ENCODE data around the gene TFCP2L1. TPM values are rescaled to one million over a fixed set of nuclear protein-coding genes. Genes with fewer than 3 reads are reported as not detected.

The TFCP2L1 gene
- total RNA-seq, 1 donor from 2014 or later, result 0.02 TPM

DNA sequence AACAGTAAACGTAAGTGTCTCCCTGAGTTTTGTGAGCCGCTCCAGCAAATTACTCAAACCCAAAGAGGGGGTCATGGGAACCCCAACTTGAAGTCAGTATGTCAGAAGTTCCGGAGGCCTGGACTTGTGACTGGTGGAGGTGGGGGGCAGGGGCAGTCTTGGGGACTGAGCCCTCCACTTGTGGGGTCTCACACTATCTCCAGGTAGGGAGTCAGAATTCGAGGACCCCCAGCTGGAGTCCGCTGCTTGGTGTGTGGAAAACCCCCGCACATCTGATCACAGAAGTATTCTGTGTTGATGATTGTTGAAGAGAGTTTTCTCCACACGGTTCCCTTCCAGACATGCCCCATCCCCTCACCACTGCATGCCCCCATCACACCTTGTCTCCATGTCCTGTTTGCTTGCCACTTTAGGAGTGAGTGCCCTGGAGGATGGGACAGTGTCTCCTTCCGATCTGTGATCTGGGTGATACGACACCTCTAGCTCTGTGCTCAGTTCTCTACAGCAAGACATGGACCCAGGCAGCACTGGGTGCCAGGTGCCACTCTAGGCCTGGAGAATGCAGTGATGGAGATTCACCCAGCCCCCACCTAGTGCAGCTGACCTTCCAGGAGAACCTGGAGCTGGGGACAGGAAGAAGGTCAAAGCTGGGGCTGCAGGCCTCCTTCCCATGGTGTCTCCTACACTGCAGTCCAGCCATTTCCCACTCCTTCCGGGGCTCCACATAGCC lies 85.6 kb downstream of the TFCP2L1 start:
- H3K4me1 Mint-ChIP-seq (ENCODE audit: low read depth), result peaks cover 15% of the 10 kb centered on the region
- H3K9me3 Mint-ChIP-seq (ENCODE audit: low read depth), result no peaks in the 10 kb centered on the region
- no peak for DNase-seq (ENCODE audit: low spot score)
- no peaks in the 10 kb centered on the region for H3K36me3 Mint-ChIP-seq (ENCODE audit: low read depth)
- H3K27ac Mint-ChIP-seq (ENCODE audit: unreplicated experiment), result peak overlapping the region; percentile 46
- H3K4me3 Mint-ChIP-seq (ENCODE audit: unreplicated experiment), result no peak overlapping the region
- TF ChIP-seq, protein P1, sequence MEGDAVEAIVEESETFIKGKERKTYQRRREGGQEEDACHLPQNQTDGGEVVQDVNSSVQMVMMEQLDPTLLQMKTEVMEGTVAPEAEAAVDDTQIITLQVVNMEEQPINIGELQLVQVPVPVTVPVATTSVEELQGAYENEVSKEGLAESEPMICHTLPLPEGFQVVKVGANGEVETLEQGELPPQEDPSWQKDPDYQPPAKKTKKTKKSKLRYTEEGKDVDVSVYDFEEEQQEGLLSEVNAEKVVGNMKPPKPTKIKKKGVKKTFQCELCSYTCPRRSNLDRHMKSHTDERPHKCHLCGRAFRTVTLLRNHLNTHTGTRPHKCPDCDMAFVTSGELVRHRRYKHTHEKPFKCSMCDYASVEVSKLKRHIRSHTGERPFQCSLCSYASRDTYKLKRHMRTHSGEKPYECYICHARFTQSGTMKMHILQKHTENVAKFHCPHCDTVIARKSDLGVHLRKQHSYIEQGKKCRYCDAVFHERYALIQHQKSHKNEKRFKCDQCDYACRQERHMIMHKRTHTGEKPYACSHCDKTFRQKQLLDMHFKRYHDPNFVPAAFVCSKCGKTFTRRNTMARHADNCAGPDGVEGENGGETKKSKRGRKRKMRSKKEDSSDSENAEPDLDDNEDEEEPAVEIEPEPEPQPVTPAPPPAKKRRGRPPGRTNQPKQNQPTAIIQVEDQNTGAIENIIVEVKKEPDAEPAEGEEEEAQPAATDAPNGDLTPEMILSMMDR (IDR thresholded peaks at IDR 0.05), result no peak
- H3K27me3 Mint-ChIP-seq (ENCODE audit: low read depth), result no peaks in the 10 kb centered on the region

DNA sequence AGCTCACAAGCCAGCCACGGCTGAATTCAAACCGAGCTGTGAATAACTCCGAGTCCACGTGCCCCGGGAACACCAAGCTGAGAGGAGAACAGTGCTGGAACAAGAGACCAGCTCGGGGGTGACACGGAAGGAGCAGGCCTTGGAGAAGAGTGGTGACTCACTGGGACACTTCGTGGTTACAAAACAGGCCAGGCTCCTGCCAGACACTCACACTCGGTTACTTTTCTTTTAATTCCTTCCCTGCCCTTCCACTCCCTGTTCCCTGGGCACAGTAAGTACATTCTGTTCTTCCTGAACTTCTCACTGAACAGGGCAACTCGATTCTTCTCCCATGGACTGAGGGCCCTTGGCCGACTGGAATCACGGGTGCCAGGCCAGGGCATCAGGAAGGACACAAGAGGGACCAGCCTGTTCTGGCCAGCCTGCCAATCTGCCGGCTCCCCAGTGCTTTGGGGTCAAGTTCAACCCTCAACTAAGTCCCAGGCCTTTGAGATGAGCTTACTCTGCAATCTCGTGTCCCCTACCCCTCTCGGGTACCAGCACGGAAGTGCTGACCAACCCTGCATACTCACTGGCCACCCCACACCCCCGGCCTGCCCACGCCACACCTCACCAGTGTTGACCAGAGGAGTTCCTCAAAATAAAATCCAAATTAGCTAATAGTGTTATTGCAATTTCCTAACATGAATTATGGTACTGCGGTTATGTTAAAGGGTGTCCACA lies 87.5 kb downstream of the TFCP2L1 start:
- peaks cover 4% of the 10 kb centered on the region for H3K27me3 Mint-ChIP-seq (ENCODE audit: low read depth)
- peaks cover 15% of the 10 kb centered on the region for H3K4me1 Mint-ChIP-seq (ENCODE audit: low read depth)
- peak; percentile 80 for DNase-seq (ENCODE audit: low spot score)
- H3K36me3 Mint-ChIP-seq (ENCODE audit: low read depth), result no peaks in the 10 kb centered on the region
- H3K9me3 Mint-ChIP-seq (ENCODE audit: low read depth), result no peaks in the 10 kb centered on the region
- TF ChIP-seq, protein P1 (IDR thresholded peaks at IDR 0.05), result no peak
- no peak overlapping the region for H3K4me3 Mint-ChIP-seq (ENCODE audit: unreplicated experiment)
- peak overlapping the region; percentile 99 for H3K27ac Mint-ChIP-seq (ENCODE audit: unreplicated experiment)

DNA sequence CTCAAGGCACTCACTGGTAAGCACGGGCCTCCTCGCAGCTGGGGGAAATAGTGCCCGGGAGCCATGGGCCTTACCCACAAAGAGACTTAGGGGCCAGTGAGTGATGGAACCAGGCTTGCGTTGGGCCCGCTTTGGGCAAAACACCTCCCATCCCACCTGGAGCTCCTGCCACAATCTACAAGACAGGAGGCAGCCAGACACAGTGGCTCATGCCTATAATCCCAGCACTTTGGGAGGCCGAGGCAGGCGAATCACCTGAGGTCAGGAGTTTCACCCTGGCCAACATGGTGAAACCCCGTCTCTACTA lies 88.2 kb downstream of the TFCP2L1 start:
- Mint-ChIP-seq H3K36me3 (ENCODE audit: low read depth) (no peaks in the 10 kb centered on the region), H3K27ac (ENCODE audit: unreplicated experiment) (peak overlapping the region; percentile 99), H3K4me3 (ENCODE audit: unreplicated experiment) (no peak overlapping the region), H3K4me1 (ENCODE audit: low read depth) (peaks cover 15% of the 10 kb centered on the region), H3K9me3 (ENCODE audit: low read depth) (no peaks in the 10 kb centered on the region), H3K27me3 (ENCODE audit: low read depth) (peaks cover 8% of the 10 kb centered on the region)
- no peak for DNase-seq (ENCODE audit: low spot score)
- TF ChIP-seq, protein P1 (IDR thresholded peaks at IDR 0.05), result no peak

DNA sequence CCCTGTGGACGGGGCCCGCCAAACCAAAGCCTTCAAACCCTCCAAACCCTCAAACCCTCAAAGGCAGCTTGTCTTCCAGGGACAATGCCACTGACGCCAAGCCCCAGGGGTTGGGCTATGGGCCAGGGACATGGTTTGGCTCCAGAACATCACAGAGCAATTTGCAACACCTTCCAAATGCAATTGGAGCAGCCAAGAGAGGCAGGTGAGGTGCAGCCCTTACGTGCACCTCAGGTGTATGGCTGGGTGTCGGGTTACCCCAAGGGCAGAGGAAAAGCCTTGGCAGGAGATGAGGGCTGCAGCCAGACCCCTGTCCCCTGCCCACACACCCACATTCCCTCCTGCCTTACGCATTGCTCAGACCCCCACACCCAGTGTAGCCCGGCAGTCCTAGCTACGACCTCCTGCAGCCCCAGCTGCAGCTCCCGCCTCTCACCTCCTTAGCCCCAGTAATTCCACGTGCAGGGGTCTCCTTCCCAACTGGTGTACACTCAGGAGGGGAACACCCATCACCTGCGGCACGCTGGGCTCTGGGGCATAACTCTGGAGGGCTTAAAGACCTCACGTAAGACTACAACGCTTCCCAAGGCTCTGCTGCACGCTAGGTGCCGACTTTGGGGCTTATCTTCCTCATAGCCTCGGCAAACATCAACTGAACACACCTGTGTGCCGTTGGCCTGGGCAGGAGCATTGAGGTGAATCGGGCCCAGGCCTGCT lies 88.7 kb downstream of the TFCP2L1 start:
- Mint-ChIP-seq H3K4me3 (ENCODE audit: unreplicated experiment) (no peak overlapping the region), H3K4me1 (ENCODE audit: low read depth) (peaks cover 17% of the 10 kb centered on the region), H3K27ac (ENCODE audit: unreplicated experiment) (no peak overlapping the region), H3K9me3 (ENCODE audit: low read depth) (no peaks in the 10 kb centered on the region), H3K36me3 (ENCODE audit: low read depth) (no peaks in the 10 kb centered on the region), H3K27me3 (ENCODE audit: low read depth) (peaks cover 8% of the 10 kb centered on the region)
- DNase-seq (ENCODE audit: low spot score), result peak; percentile 60
- TF ChIP-seq, protein P1 (IDR thresholded peaks at IDR 0.05), result no peak

DNA sequence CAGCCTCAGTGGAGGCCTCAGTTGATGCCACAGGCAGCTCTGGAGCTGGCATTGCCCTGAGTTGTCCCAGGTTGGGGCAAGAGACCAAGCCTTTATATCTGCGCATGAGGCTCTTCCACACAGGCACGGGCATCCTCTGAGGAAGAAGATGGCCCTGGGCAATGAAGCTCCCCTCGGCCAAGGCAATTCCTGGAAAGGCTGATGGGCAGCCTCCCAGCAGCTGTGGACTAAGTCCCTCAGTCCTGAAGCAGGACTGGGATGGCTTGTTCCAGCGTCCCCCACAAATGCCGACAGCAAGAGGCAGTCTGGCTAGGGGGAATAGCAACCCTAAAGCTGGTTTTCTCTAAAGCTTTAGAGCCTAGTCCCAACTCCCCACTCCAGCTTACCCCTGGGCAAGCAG lies 90.0 kb downstream of the TFCP2L1 start:
- Mint-ChIP-seq H3K9me3 (ENCODE audit: low read depth) (no peaks in the 10 kb centered on the region), H3K27me3 (ENCODE audit: low read depth) (peaks cover 8% of the 10 kb centered on the region), H3K27ac (ENCODE audit: unreplicated experiment) (no peak overlapping the region), H3K36me3 (ENCODE audit: low read depth) (no peaks in the 10 kb centered on the region), H3K4me3 (ENCODE audit: unreplicated experiment) (no peak overlapping the region), H3K4me1 (ENCODE audit: low read depth) (peaks cover 20% of the 10 kb centered on the region)
- peak; percentile 42 for DNase-seq (ENCODE audit: low spot score)
- TF ChIP-seq, protein P1 (IDR thresholded peaks at IDR 0.05), result no peak
